PFSK-1 (cell line): ENCODE data around the gene SASH1.

Experiments used
- POLR2AphosphoS5 ChIP-seq: IDR thresholded peaks from 2 replicates; pipeline ENCODE4 v1.6.1; 2012; ENCODE audit warnings: low read depth, mild to moderate bottlenecking, control low read depth, low read length, moderate library complexity
- SIN3A ChIP-seq: IDR thresholded peaks from 2 replicates; pipeline ENCODE4 v1.6.1; 2012; ENCODE audit warnings: mild to moderate bottlenecking, low read length, moderate library complexity, borderline replicate concordance; ENCODE audit not compliant: insufficient read depth
- TAF1 ChIP-seq: IDR thresholded peaks from 2 replicates; pipeline ENCODE4 v1.6.1; 2012; ENCODE audit warnings: low read length, control low read depth, borderline replicate concordance; ENCODE audit not compliant: insufficient read depth
- TF ChIP-seq, protein P1 (sequence below), 2 experiments: IDR thresholded peaks; 2 replicates each; pipeline versions ENCODE4 v1.6.1 to v1.8.0; 2011 to 2012; ENCODE audit warnings: low read depth in 2 of 2, low read length in 2 of 2, control low read depth in 1 of 2, inconsistent platforms in 1 of 2, mild to moderate bottlenecking in 1 of 2, moderate library complexity in 1 of 2; ENCODE audit not compliant: insufficient read depth in 1 of 2

DNA sequence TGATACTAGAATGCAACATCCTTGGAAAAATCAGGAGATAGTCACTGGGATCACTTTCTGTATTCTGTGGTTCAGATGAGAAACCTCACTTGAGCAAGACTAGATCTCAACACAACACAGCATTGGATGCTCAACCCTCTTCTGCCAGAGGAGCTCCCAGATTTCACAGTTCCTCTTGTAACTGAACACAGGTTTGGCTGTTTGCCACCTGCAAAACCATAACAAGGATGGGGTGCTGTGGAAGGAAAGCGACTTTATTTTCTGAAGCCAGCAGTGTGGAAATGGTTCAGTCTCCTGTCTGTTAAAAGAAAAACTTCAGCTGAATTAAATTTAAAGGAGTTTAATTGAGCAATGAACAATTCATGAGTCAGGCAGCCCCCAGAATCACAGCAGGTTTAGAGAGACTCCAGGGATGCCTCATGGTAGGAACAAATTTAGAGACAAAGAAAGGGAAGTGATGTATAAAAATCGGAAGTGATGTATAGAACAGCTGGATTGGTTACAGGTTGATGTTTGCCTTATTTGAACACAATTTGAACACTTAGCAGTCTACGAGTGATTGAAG is 254.3 kb downstream of the SASH1 start:
- TF ChIP-seq, protein P1, sequence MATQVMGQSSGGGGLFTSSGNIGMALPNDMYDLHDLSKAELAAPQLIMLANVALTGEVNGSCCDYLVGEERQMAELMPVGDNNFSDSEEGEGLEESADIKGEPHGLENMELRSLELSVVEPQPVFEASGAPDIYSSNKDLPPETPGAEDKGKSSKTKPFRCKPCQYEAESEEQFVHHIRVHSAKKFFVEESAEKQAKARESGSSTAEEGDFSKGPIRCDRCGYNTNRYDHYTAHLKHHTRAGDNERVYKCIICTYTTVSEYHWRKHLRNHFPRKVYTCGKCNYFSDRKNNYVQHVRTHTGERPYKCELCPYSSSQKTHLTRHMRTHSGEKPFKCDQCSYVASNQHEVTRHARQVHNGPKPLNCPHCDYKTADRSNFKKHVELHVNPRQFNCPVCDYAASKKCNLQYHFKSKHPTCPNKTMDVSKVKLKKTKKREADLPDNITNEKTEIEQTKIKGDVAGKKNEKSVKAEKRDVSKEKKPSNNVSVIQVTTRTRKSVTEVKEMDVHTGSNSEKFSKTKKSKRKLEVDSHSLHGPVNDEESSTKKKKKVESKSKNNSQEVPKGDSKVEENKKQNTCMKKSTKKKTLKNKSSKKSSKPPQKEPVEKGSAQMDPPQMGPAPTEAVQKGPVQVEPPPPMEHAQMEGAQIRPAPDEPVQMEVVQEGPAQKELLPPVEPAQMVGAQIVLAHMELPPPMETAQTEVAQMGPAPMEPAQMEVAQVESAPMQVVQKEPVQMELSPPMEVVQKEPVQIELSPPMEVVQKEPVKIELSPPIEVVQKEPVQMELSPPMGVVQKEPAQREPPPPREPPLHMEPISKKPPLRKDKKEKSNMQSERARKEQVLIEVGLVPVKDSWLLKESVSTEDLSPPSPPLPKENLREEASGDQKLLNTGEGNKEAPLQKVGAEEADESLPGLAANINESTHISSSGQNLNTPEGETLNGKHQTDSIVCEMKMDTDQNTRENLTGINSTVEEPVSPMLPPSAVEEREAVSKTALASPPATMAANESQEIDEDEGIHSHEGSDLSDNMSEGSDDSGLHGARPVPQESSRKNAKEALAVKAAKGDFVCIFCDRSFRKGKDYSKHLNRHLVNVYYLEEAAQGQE (IDR thresholded peaks at IDR 0.05; ENCODE audit: insufficient read depth in 1 of 2, low read depth in 2 of 2, low read length in 2 of 2) = no peak
- no peak for TF ChIP-seq POLR2AphosphoS5
- TF ChIP-seq SIN3A = no peak
- no peak for TF ChIP-seq TAF1
